ENCODE results near the gene SCN3A.

The SCN3A gene

DNA sequence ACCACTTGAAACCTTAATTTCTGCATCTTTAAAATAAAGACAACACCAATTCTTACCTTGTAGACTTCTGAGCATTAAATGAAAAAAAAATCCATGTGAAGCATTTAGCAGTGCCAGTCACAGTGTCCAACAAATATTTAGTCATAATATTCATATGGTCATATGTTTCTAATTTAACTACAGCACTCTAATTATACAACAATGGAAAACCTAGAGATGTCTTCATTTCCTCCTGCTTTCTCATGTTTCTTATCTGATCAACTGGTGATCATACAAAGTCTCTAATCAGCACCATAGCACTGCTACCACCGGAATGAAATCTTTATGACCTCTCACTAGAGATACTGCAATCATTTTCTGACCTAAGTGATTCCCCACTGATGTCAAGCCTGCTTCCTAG lies 10.2 kb upstream of the SCN3A start:
- TF ChIP-seq, protein P1, sequence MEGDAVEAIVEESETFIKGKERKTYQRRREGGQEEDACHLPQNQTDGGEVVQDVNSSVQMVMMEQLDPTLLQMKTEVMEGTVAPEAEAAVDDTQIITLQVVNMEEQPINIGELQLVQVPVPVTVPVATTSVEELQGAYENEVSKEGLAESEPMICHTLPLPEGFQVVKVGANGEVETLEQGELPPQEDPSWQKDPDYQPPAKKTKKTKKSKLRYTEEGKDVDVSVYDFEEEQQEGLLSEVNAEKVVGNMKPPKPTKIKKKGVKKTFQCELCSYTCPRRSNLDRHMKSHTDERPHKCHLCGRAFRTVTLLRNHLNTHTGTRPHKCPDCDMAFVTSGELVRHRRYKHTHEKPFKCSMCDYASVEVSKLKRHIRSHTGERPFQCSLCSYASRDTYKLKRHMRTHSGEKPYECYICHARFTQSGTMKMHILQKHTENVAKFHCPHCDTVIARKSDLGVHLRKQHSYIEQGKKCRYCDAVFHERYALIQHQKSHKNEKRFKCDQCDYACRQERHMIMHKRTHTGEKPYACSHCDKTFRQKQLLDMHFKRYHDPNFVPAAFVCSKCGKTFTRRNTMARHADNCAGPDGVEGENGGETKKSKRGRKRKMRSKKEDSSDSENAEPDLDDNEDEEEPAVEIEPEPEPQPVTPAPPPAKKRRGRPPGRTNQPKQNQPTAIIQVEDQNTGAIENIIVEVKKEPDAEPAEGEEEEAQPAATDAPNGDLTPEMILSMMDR (IDR thresholded peaks at IDR 0.05; ENCODE audit: extremely low read depth, missing control alignments): no peak
- DNase-seq (ENCODE audit: low spot score): no peak

DNA sequence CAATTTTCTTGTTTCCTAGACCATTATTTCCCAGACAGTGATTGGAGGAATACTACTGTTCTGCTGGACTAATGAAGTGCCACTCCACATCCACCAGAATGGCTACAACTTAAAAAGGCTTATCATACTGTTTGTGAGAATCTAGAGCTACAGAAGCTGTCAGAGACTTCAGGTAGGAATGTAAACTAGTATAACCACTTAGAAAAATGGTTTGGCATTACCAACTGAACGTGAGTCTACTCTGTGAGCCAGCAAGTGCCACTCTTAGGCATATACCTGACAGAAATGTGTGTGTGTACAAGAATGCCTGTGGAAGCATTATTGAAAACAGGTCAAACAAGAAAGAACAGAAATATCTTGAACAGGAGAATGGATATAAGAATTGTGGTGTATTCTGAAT lies 4.2 kb upstream of the SCN3A start:
- DNase-seq (ENCODE audit: low spot score): no peak
- TF ChIP-seq, protein P1 (IDR thresholded peaks at IDR 0.05; ENCODE audit: extremely low read depth, missing control alignments): no peak

DNA sequence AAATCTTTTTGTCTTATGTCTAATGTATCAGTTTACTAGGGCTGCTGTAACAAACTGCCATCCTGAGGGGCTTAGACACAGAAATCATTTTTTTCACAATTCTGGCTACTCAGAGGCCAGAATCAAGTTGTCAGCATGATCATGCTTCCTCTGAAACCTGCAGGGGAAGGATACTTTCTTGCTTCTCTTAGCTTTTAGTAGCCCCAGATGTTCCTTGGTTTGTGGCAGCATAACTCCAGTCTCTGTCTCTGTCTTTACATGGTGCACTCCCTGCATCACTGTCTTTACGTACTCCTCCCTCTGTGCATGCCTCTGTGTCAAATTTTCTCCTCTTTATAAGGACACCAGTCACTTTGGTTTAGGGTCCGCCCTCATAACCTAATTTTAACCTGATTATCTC lies 2.0 kb upstream of the SCN3A start:
- DNase-seq (ENCODE audit: low spot score): no peak
- TF ChIP-seq, protein P1 (IDR thresholded peaks at IDR 0.05; ENCODE audit: extremely low read depth, missing control alignments): no peak

DNA sequence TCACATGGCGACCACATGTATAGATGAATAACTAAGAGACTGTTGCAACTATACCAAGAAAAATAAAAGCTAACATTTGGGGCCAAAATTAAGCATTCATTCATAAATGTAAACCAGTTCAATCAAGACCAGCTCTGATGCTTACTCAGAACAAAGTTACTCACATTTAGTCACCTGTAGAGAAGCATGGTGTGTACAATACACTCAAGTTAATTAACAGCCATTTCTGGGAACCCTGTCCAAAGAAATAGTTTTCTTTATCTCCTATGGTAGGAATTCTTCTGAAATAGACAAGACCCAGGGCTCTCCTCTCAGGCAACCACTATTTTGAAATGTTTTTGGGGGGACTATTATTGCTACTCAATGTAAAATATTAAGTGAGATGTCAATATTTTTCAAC lies 1.6 kb downstream of the SCN3A start:
- TF ChIP-seq, protein P1 (IDR thresholded peaks at IDR 0.05; ENCODE audit: extremely low read depth, missing control alignments): no peak
- no peak for DNase-seq (ENCODE audit: low spot score)

DNA sequence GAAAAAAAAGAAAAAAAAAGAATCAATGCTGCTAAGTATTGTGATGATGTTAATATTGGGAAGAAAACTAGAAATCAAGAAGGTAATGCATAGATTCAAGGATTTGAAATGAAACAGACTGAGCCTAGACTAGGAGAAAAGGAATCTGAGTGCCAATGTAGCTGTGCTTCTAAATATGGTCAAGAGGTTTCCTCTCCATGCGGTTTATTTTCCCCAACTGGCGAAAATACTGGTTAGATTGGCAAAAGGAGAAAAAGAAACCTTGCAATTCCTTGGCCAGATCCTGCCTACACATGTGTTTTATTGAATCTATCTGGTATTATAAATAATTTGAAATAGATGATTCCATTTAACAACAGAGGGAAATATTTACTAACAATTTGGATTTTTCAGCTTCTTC lies 5.7 kb downstream of the SCN3A start:
- DNase-seq (ENCODE audit: low spot score): no peak
- TF ChIP-seq, protein P1 (IDR thresholded peaks at IDR 0.05; ENCODE audit: extremely low read depth, missing control alignments): no peak

DNA sequence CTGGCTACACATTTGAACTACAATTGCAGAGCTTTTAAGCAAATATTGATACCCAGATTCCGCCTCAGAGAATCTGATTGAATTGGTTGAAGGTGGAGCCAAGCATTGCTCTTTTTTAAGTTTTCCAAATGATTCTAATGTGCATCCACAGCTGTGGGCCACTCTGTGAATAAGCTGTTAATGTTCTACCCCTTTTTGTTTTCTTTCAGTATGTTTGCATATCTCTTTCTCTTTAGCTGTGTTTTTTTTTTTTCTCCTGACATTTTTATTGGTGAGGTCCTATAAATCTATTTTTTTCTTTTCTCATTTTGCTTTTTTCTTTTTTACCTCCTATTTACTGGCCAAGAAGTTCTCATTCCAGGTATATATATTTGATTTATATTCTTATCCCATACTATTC lies 6.5 kb downstream of the SCN3A start:
- TF ChIP-seq, protein P1 (IDR thresholded peaks at IDR 0.05; ENCODE audit: extremely low read depth, missing control alignments): no peak
- DNase-seq (ENCODE audit: low spot score): no peak

DNA sequence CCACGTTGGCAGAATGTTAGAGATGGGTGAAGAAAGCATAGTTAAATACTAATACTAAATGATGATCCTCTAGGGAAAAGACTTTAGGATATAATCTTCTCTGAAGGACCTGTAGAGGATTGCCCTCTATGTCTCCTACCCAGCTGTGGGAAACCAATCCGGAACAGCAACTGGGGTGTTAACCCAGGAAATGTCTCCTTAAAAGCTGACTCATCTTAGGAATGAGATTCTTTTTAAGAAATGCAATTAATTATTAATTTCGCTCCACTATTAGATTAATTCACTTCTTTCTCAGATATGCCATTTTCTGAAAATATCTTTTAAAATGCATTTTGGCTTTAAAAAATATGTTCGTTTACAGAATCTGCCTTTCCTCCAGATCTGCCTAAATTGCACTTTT lies 7.4 kb downstream of the SCN3A start:
- DNase-seq (ENCODE audit: low spot score): no peak
- TF ChIP-seq, protein P1 (IDR thresholded peaks at IDR 0.05; ENCODE audit: extremely low read depth, missing control alignments): no peak
